HEK293T (cell line): ENCODE results near the gene TMEM178B.

Source experiments
- CTCF ChIA-PET: fragments of 350-600 bp; formaldehyde crosslinking; extraction: SDS; loops from one replicate; lab custom pipeline; 2021; ENCODE audit warnings: antibody characterized with exemption, inconsistent platforms; lab: Yijun Ruan, JAX
- POLR2A ChIA-PET: fragments of 350-600 bp; formaldehyde crosslinking; extraction: SDS; loops from one replicate; lab custom pipeline; 2020; ENCODE audit warnings: antibody characterized with exemption, inconsistent platforms; lab: Yijun Ruan, JAX
- DNase-seq: peaks from one replicate; pipeline ENCODE4 v3.0.0; 2012; ENCODE audit warnings: mixed read lengths; ENCODE audit errors: extremely low spot score
- ARNT ChIP-seq: fragments of 450-650 bp; IDR thresholded peaks from 2 replicates; pipeline ENCODE4 v1.6.1; 2017; ENCODE audit warnings: mild to moderate bottlenecking
- BHLHE40 ChIP-seq: fragments of 450-650 bp; IDR thresholded peaks from 2 replicates; pipeline ENCODE4 v1.6.1; 2016; ENCODE audit warnings: mild to moderate bottlenecking, moderate library complexity, borderline replicate concordance
- CTBP1 ChIP-seq: fragments of 450-650 bp; IDR thresholded peaks from 2 replicates; pipeline ENCODE4 v1.6.1; 2016; ENCODE audit warnings: borderline replicate concordance
- ELF4 ChIP-seq: fragments of 450-650 bp; IDR thresholded peaks from 2 replicates; pipeline ENCODE4 v1.6.1; 2017; ENCODE audit warnings: antibody characterized with exemption
- FOXA1 ChIP-seq: fragments of 450-650 bp; IDR thresholded peaks from 2 replicates; pipeline ENCODE4 v1.6.1; 2016; ENCODE audit warnings: mild to moderate bottlenecking
- FOXK2 ChIP-seq: fragments of 450-650 bp; IDR thresholded peaks from 2 replicates; pipeline ENCODE4 v1.6.1; 2016; ENCODE audit warnings: mild to moderate bottlenecking
- FOXM1 ChIP-seq: fragments of 450-650 bp; IDR thresholded peaks from 2 replicates; pipeline ENCODE4 v1.6.1; 2017; ENCODE audit warnings: mild to moderate bottlenecking, borderline replicate concordance
- HDGF ChIP-seq: fragments of 450-650 bp; IDR thresholded peaks from 2 replicates; pipeline ENCODE4 v1.6.1; 2017; ENCODE audit warnings: antibody characterized with exemption, borderline replicate concordance
- L3MBTL2 ChIP-seq: fragments of 450-650 bp; conservative IDR thresholded peaks from 2 replicates; pipeline ENCODE4 v1.6.1; 2016; ENCODE audit warnings: mild to moderate bottlenecking
- LEF1 ChIP-seq: fragments of 450-650 bp; IDR thresholded peaks from 2 replicates; pipeline ENCODE4 v1.6.1; 2017; ENCODE audit warnings: mild to moderate bottlenecking, borderline replicate concordance
- NFRKB ChIP-seq: fragments of 450-650 bp; IDR thresholded peaks from 2 replicates; pipeline ENCODE4 v1.6.1; 2016; ENCODE audit warnings: mild to moderate bottlenecking, moderate library complexity
- SP1 ChIP-seq: fragments of 450-650 bp; IDR thresholded peaks from 2 replicates; pipeline ENCODE4 v1.6.1; 2017
- SUZ12 ChIP-seq: fragments of 450-650 bp; IDR thresholded peaks from 2 replicates; pipeline ENCODE4 v1.6.1; 2016; ENCODE audit warnings: mild to moderate bottlenecking
- TARDBP ChIP-seq: fragments of 450-650 bp; IDR thresholded peaks from 2 replicates; pipeline ENCODE4 v1.6.1; 2016
- ZNF384 ChIP-seq: fragments of 450-650 bp; IDR thresholded peaks from 2 replicates; pipeline ENCODE4 v1.6.1; 2016
- TF ChIP-seq, protein P1 (sequence below): fragments of 450-650 bp; IDR thresholded peaks from 2 replicates; pipeline ENCODE4 v1.6.1; 2016

The TMEM178B gene

DNA sequence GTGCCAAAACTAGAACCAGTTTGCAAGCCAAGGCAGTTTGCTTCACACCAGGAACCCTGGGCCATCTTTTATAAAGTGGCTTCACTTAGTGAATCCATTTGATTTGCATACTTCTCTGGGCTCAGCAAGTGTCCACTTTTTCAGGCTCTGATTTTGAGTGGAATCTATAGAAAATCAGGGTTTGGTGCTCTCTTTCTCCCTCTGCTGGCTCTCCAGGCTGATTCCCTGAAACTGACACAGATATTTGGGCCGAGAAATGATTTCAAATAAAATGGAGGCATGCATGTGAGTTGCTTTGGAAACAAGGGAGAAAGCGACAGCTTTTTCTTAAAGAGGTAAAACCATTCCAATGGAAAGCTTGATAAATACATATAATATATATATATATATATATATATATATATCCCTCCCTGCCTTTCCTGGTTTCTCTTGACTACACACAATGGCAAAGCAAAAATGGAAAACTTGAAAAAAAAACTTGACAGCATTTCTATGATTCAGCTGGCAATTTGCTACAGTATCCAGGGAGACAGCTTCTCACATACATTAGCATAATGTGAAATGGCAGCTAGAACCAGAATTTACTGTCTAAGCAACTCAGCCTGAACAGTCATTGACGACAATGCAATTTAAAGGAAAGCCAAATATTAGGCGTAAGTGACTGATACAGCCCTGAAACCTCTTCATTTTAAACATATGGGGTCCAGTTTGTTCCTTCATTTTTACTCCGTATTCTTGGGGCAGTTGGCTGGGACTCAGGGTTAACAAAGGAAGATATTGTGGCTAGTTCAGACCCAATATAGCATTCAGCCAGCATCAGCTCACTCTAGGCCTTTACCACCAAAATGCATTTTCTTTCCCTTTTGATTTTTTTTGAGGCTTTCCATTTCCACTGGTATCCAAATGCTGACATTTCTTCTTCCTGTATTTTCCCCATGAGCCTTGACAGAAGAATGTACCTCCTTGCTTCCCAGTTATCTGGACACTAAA, 188.5 kb downstream of the TMEM178B start:
- no peak for DNase-seq
- TF ChIP-seq ZNF384: no peak
- no peak for TF ChIP-seq NFRKB
- TF ChIP-seq, protein P1, sequence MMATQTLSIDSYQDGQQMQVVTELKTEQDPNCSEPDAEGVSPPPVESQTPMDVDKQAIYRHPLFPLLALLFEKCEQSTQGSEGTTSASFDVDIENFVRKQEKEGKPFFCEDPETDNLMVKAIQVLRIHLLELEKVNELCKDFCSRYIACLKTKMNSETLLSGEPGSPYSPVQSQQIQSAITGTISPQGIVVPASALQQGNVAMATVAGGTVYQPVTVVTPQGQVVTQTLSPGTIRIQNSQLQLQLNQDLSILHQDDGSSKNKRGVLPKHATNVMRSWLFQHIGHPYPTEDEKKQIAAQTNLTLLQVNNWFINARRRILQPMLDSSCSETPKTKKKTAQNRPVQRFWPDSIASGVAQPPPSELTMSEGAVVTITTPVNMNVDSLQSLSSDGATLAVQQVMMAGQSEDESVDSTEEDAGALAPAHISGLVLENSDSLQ: no peak
- no peak for TF ChIP-seq BHLHE40
- no peak for TF ChIP-seq ARNT
- no peak for TF ChIP-seq FOXA1
- no peak for TF ChIP-seq TARDBP
- ChIA-PET CTCF (interaction anchor here (1.2 kb wide), 1 partner anchor 74 kb away, joined by 3 read pairs; no protein-coding TSS in a partner anchor), POLR2A (no interaction called here)

GRCh38 chr7:141263508-141263907, 189.6 kb downstream of the TMEM178B start:
- ChIA-PET POLR2A (interaction anchor here (1.5 kb wide), 1 partner anchor 10 kb away, joined by 3 read pairs; no protein-coding TSS in a partner anchor), CTCF (no interaction called here)
- TF ChIP-seq, protein P1: no peak
- TF ChIP-seq CTBP1: no peak
- TF ChIP-seq FOXA1: no peak
- no peak for TF ChIP-seq FOXM1
- TF ChIP-seq ZNF384: no peak
- TF ChIP-seq FOXK2: no peak
- no peak for TF ChIP-seq LEF1
- TF ChIP-seq TARDBP: no peak
- no peak for TF ChIP-seq ELF4
- TF ChIP-seq ARNT: no peak
- no peak for DNase-seq

GRCh38 chr7:141263983-141264382, 190.1 kb downstream of the TMEM178B start:
- POLR2A ChIA-PET: interaction anchor here (1.5 kb wide), 1 partner anchor 10 kb away, joined by 3 read pairs; no protein-coding TSS in a partner anchor
- TF ChIP-seq L3MBTL2 (no peak), FOXA1 (no peak), ARNT (no peak), BHLHE40 (no peak), SP1 (no peak), NFRKB (no peak), TARDBP (no peak)
- TF ChIP-seq, protein P1: no peak
- no peak for DNase-seq
- CTCF ChIA-PET: no interaction called here

GRCh38 chr7:141264511-141264910, 190.6 kb downstream of the TMEM178B start:
- TF ChIP-seq TARDBP (no peak), SP1 (no peak), FOXM1 (no peak), NFRKB (no peak), ELF4 (no peak), FOXA1 (no peak), ZNF384 (no peak), L3MBTL2 (no peak), FOXK2 (no peak), ARNT (no peak), SUZ12 (no peak), CTBP1 (no peak), LEF1 (no peak), BHLHE40 (no peak), HDGF (no peak)
- TF ChIP-seq, protein P1: no peak
- ChIA-PET CTCF (interaction anchor here (1.1 kb wide), 1 partner anchor 29 kb away, joined by 4 read pairs; no protein-coding TSS in a partner anchor), POLR2A (interaction anchor here (1.5 kb wide), 1 partner anchor 11 kb away, joined by 3 read pairs; no protein-coding TSS in a partner anchor)
- no peak for DNase-seq

DNA sequence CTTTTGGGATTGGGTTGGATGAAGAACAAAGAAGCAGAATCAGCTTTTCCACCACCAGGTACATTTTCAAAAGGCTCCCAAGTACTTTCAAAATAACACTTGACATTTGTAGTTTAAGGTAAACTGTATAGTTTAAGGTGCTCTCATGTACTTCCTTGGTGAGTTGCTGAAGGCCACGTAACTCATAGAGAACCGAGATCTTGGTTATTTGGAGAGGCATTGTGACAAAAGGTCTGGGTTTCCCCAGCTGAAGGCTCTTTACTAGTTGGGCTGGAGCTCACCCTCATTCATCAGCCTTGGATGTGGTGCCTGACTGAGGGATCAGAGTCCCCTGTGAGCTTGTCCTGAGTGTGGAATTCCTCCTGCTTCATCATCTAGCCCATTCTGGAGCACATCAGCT, 191.8 kb downstream of the TMEM178B start:
- ChIA-PET CTCF (no interaction called here), POLR2A (no interaction called here)
- no peak for TF ChIP-seq FOXA1
- TF ChIP-seq TARDBP: no peak
- TF ChIP-seq SUZ12: no peak
- no peak for TF ChIP-seq ARNT
- TF ChIP-seq LEF1: no peak
- TF ChIP-seq SP1: no peak
- no peak for TF ChIP-seq BHLHE40
- no peak for TF ChIP-seq FOXM1
- TF ChIP-seq NFRKB: no peak
- TF ChIP-seq FOXK2: no peak
- TF ChIP-seq, protein P1: no peak
- TF ChIP-seq ZNF384: no peak
- TF ChIP-seq ELF4: no peak
- no peak for DNase-seq
